Activated CD8-positive, alpha-beta memory T cell treated with anti-CD3 and anti-CD28 coated beads, Interleukin-2, amount 50 U/mL, for 1 hour (primary cell): ENCODE measurements around the gene NR4A1.

ENCODE experiments used
- DNase-seq: peaks from one replicate; pipeline ENCODE4 v3.0.0-alpha.2; 2020; ENCODE audit errors: extremely low read depth

The NR4A1 gene

DNA sequence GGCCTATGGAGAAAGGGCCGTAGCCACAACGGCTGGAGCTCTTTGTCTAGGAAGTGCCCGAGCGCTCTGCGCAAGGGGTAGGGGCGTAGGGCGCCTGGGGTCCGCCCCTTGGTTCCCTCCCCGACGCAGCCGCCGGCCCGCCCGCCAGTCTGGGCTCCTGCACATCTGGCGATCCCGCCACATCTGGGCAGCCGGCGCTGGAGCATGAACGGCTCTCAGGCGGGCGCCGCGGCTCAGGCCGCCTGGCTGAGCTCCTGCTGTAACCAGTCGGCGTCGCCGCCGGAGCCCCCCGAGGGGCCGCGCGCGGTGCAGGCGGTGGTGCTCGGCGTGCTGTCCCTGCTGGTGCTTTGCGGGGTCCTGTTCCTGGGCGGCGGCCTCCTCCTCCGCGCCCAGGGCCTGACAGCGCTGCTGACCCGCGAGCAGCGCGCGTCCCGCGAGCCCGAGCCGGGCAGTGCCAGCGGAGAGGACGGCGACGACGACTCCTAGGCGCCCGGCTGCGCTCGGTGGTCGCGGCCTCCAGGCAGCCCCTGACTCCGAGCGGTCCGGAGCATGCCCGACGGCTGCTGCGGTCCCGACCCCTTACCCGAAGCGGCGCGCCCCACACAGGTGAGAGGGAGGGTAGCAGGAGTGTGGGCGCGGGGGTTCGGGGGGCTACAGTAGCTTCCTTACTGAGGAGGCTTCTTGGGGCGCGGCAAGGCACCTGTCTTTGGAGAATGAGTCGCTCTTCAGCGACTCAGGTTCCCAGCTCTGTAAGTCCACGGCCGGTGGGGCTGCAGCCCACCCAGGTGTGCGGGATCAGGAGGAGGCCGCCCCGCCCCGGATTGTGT, 28.5 kb downstream of the NR4A1 start, which contains the start of gene SMIM41:
Gene SMIM41, plus strand, starts transcription at position 129 of the 827 bp plus-strand sequence. Its CDS starts 76 bp downstream, at position 205.
- DNase-seq = no peak

- DNase-seq = no peak
Observed at GRCh38 chr12:52080403-52081251, 29.4 kb downstream of the NR4A1 start.

DNA sequence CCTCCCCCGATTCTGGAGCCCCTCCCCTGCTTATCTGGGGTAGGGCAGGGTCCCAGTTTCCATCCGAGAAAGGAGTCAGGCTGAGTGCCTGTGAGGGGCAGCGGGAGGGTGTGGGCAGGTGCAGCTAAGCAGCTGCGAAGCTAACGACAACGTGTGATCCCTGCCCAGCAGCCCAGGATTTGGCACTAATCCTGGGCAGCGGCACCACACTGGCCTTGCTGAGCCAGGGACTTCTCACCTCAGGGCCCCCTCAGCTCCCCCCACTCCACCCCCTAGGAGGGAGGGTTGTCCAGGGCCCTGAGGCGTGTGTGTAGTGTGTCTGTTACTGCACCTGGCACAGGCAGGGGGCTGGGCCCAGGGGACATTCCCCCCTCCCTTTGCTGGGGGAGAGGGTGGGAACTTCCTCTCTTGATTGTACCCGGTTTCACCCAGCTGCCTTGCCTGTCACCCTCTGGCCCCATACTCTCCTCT, 30.1 kb downstream of the NR4A1 start:
- no peak for DNase-seq

DNA sequence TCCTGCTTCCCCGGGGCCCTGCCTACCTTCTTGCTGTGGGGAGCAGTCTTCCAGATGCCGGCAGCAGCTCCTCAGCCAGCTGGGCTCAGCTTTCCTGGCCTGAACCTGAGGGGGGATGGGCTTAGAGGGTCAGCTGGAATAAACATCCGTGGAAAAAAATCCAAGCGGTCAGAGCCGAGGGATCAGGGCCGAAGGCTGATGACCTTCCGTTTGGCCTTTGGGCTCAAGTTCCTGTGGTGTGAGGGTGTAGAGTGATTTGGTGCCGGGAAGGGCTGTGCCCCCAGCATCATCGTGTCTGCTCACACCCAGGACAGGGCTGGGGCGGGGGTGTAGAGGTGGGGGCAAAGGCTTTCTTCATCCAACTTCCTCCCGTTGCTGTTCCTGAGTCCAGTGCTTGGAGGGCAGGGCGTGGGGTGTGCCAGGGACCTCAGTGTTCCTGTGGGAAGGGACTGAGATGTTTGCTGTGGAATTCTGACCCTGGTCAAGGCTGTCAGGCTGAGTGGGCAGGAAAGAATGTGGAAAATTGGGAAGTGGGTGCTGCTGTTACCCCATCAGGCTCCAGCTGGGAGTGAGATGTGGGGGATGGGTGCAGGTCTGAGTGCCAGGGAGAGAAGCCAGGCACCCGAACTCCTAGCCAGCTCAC, 30.9 kb downstream of the NR4A1 start:
- DNase-seq = no peak

- DNase-seq = no peak
Observed at GRCh38 chr12:52082669-52082987, 31.4 kb downstream of the NR4A1 start.

GRCh38 chr12:52082988-52083637, 31.9 kb downstream of the NR4A1 start:
- DNase-seq = no peak

GRCh38 chr12:52083638-52083996, 32.4 kb downstream of the NR4A1 start:
- DNase-seq = no peak

DNA sequence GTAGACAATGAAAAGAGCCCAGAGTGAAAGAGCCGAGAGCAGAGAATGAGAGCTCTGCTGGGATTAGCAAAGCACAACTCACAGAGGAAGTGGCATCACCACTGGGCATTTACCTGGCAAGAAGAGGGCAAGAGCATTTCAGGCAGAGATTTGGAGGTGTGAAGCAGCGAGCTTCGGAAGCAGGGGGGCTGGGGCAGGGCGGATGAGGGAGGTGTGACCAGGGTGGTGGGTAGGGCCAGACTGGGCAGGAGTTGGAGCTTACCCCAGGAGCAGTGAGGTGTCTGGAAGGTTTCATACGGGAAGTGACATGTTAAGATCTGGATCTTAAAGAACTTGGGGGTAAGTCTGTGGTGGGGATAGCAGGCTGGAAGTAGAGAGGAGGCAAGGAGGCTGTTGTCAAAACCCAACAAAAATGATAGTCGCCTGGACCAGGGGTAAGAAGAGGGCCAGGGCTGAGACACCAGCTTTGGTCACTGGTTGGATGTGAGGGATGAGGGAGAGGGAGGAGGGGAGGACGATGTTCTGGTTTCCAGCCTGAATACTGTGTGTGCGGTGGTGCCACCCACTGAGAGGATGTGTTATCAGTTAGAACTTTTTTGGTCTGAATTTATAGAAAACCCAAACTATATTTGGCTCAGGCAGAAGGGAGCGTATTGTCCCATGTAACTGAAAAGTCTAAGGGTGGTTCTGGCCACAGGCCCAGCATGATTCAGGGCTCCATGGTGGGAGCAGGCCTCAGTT, 33.4 kb downstream of the NR4A1 start:
- DNase-seq = no peak

- no peak for DNase-seq
Observed at GRCh38 chr12:52085682-52086180, 34.5 kb downstream of the NR4A1 start.

GRCh38 chr12:52086366-52086765, 35.1 kb downstream of the NR4A1 start:
- DNase-seq = no peak

DNA sequence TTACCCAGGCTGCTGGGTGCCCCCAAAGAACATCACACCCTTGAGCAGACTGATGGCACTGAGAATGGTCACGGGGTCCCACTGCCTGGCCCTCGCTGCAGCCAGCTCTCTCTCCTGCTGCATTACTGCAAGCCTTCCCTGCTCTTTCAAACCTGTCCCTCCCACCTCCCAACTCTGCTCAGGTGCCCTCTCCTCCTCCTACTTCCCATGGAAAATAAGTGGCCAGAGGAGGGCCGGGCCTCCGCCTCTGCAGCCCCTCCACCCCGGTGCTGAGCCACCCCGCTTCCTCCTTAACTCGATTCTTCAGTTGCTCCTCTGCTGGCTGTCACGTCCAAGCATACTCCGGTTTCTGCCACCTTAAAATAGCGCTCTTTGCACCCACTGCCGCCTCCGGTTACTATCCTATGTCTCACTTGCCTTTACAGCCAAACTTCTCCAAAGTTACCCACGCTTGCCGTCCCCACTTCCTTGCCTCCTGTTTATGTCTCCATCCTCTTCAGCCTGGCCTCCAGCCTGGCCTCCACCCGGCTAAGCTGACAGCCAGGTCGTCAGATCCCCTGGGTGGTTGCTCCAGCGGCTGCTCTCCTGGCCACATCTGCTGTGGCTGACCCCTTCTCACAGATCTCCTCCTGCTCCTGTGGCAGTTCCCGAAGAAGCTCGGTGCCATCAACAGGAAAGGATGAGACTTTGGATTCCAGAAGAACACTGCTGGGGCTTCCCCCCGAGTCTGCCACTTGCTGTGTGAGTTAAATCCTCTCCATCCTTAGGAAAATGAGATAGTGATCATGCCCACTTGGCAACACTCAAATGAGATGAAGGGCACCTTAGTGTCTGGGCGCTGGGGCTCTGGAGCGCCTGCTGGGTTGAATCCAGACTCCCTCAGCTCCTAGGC, 35.9 kb downstream of the NR4A1 start:
- no peak for DNase-seq

DNA sequence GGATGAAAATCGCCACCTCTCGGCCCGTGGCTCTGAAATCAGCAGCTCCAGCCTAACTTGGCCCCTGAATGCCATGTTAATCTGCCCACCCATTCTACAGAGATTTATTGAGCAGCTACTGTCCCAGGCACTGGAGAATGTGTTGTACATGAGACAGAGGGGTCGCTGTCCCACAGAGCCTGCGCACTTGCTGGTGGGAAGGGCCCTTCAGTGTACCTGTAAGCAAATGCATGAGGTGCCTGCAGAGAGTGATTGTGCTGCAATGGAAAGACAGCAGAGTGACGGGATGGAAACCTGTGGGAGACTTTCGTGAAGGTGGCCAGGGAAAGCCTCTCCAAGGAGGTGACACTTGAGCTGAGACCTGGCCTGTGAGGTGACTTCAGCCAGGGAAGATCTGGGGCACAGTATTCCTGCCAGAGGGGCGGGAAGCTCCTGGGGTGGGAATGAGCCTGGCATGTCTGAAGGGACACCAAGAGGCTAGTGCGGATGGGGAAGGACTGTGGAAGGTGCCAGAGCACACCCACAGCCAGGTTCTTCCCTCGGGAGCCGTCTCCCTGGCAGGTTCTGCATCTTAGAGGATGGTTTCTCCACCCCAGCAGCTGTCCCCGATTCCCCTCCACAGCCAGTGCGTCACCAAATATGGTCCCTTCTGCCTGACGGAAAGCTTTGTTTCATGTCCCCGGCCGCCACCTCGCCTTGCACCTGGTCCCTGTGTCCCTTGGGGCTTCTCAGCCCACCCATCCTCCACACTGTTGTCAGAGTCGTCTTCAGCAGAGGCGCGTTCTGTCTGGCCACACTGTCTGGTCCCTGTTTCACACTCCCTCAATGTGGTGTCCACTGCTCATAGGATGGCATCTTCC, 36.9 kb downstream of the NR4A1 start:
- no peak for DNase-seq

DNA sequence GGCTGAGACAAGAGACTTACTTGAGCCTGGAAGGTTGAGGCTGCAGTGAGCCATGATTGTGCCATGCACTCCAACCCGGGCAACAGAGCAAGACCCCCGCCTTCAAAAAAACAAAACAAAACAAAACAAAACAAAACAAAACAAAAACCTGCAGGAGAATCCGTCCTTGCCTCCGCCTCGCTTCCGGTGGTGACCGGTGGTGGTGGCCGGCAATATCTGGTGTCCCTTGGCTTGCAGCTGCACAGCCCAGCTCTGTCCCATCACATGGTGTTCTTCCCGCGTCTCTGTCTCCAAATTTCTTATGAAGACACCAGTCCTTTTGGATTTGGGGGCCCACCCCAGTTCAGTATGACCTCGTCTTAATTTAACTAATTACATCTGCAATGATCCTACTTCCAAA, 38.2 kb downstream of the NR4A1 start:
- DNase-seq = no peak

DNA sequence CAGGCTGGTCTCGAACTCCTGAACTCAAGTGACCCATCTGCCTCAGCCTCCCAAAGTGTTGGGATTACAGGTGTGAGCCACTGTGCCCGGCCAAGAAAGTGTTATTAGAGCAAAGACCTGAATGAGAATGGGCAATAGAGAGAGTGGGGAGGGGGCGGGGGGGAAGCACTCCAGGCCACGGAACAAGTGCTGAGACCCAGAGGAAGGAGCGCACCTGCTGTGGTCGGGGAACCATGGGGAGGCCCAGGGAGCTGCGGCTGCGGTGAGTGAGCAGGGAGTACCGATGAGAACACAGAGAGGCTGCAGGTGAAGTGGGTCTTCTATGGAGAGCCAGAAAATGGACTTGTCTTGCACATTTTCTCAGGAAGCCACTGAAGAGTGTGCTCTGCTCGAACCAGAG, 39.0 kb downstream of the NR4A1 start:
- DNase-seq = no peak

- no peak for DNase-seq
Observed at GRCh38 chr12:52091061-52091460, 39.8 kb downstream of the NR4A1 start.

- no peak for DNase-seq
Observed at GRCh38 chr12:52091869-52092268, 40.6 kb downstream of the NR4A1 start.

- no peak for DNase-seq
Observed at GRCh38 chr12:52093346-52093745, 42.1 kb downstream of the NR4A1 start.

DNA sequence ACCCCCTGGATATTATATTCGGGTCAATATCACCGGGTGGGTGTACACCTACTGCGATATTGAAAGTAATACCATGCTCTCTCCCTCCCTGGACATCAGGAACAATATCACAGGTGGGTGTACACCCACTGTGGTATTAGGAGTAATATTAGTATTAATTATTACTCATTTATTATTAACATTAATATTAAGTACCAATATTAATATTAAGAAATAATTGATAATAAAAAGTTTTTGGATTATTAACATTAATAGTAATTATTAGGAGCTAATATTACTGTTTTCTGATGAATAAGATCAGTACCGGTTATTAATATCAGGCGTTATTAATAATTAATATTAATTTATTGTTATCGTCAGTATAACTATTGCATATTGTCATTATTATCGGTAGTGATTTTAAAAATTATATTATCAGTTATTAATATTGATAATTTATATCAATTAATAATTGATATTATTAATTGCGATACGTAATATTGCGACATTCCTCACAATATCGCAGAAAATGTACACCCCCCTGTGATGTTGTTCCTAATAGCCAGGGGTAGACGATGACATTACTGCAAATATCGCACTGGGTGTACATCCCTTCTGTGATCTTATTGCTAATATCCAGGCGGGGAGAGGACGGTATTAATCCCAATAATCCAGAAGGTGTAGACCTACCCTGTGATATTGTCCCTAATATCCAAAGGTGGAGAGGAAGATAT, 45.2 kb downstream of the NR4A1 start:
- DNase-seq = no peak
